OCI-LY3 (cell line): ENCODE results near the gene CYP2D6.
"Not testable (repeated sequence)": the region's sequence is repeated elsewhere in the genome, so short reads cannot be mapped to it uniquely, and the experiment has no call there.

Experiments used
- H2AFZ ChIP-seq: fragments of 200-600, 300-600 bp; shearing (Covaris generic); 2 replicates; pipeline ENCODE4 v1.6.0; 2014; ENCODE audit warnings: antibody characterized with exemption, low read depth, low read length
- H3K27ac ChIP-seq: fragments of 200-600, 300-600 bp; sonication (generic); 2 replicates; pipeline ENCODE4 v1.5.1; 2014; ENCODE audit warnings: mild to moderate bottlenecking, low read length, moderate library complexity, mixed read lengths
- H3K27me3 ChIP-seq: fragments of 200-600, 300-600 bp; sonication (generic); 2 replicates; pipeline ENCODE4 v1.6.1; 2014; ENCODE audit warnings: low read depth, low read length, mixed read lengths
- H3K36me3 ChIP-seq: fragments of 200-600, 300-600 bp; sonication (generic); replicated peaks from 2 replicates; pipeline ENCODE3; 2014; ENCODE audit warnings: low read depth, low read length, mixed read lengths
- H3K4me1 ChIP-seq: fragments of 300-600, 200-600 bp; sonication (generic); 2 replicates; pipeline ENCODE4 v1.6.1; 2014; ENCODE audit warnings: low read length, mixed read lengths
- H3K4me2 ChIP-seq: fragments of 200-600, 300-600 bp; sonication (generic); 2 replicates; pipeline ENCODE4 v1.6.1; 2014; ENCODE audit warnings: low read length, mixed read lengths
- H3K4me3 ChIP-seq: fragments of 300-600, 200-600 bp; sonication (generic); 2 replicates; pipeline ENCODE4 v1.5.1; 2014; ENCODE audit warnings: antibody characterized with exemption, mild to moderate bottlenecking, low read length, moderate library complexity
- H3K79me2 ChIP-seq: fragments of 300-600, 200-600 bp; shearing (Covaris generic); 2 replicates; pipeline ENCODE4 v1.6.1; 2014; ENCODE audit warnings: mild to moderate bottlenecking, low read length, mixed read lengths
- H3K9ac ChIP-seq: fragments of 300-600, 200-600 bp; shearing (Covaris generic); 2 replicates; pipeline ENCODE4 v1.6.0; 2014; ENCODE audit warnings: mild to moderate bottlenecking, low read length, moderate library complexity
- H3K9me3 ChIP-seq: fragments of 200-600, 300-600 bp; shearing (Covaris generic); 2 replicates; pipeline ENCODE4 v1.6.1; 2014; ENCODE audit warnings: low read length, mixed read lengths; ENCODE audit not compliant: insufficient read depth
- H4K20me1 ChIP-seq: fragments of 200-600, 300-600 bp; sonication (generic); 2 replicates; pipeline ENCODE4 v1.6.1; 2016; ENCODE audit warnings: low read length, mixed read lengths; ENCODE audit not compliant: insufficient read depth
- EZH2phosphoT487 ChIP-seq: fragments of 200-600 bp; shearing (Covaris generic); IDR thresholded peaks from 2 replicates; pipeline ENCODE4 v1.6.1; 2018; ENCODE audit warnings: antibody characterized with exemption, mixed run types, low read depth
- TF ChIP-seq, protein P1 (sequence below): fragments of 200-600, 300-600 bp; sonication (generic); IDR thresholded peaks from 2 replicates; pipeline ENCODE4 v1.5.1; 2014; ENCODE audit warnings: antibody characterized with exemption, low read length, low read depth

Gene CYP2D6

DNA sequence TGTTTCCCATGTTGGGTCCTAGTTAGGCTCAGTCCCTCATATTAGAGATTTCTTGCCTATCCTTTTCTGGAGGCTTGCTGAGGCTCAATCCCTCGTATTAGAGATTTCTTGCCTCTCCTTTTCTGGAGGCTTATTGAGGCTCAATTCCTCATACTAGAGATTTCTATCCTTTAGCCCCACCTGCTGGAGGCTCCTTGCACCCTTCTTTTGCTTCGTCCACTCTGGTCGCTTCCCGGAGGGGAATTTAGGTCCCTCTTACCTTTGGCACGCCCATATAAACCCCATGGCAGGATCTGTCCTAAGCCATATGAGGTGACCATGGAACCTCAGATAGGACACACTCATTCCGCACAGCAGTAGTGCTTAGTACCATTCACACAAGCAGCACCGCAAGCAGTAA, 15.9 kb downstream of the CYP2D6 start:
- H3K79me2 ChIP-seq = no peaks in the 10 kb centered on the region
- peaks cover 18% of the 10 kb centered on the region; the same call in 1 of the 2 replicates for H3K9me3 ChIP-seq
- no peak overlapping the region for H3K9ac ChIP-seq
- H2AFZ ChIP-seq = no peak overlapping the region
- H3K4me3 ChIP-seq = no peak overlapping the region
- no peak for TF ChIP-seq EZH2phosphoT487
- TF ChIP-seq, protein P1, sequence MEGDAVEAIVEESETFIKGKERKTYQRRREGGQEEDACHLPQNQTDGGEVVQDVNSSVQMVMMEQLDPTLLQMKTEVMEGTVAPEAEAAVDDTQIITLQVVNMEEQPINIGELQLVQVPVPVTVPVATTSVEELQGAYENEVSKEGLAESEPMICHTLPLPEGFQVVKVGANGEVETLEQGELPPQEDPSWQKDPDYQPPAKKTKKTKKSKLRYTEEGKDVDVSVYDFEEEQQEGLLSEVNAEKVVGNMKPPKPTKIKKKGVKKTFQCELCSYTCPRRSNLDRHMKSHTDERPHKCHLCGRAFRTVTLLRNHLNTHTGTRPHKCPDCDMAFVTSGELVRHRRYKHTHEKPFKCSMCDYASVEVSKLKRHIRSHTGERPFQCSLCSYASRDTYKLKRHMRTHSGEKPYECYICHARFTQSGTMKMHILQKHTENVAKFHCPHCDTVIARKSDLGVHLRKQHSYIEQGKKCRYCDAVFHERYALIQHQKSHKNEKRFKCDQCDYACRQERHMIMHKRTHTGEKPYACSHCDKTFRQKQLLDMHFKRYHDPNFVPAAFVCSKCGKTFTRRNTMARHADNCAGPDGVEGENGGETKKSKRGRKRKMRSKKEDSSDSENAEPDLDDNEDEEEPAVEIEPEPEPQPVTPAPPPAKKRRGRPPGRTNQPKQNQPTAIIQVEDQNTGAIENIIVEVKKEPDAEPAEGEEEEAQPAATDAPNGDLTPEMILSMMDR = peak; percentile 37
- no peaks in the 10 kb centered on the region for H4K20me1 ChIP-seq
- H3K4me2 ChIP-seq = no peak overlapping the region
- peaks cover 3% of the 10 kb centered on the region for H3K36me3 ChIP-seq
- no peaks in the 10 kb centered on the region for H3K27me3 ChIP-seq
- H3K4me1 ChIP-seq = no peaks in the 10 kb centered on the region
- H3K27ac ChIP-seq = no peak overlapping the region

DNA sequence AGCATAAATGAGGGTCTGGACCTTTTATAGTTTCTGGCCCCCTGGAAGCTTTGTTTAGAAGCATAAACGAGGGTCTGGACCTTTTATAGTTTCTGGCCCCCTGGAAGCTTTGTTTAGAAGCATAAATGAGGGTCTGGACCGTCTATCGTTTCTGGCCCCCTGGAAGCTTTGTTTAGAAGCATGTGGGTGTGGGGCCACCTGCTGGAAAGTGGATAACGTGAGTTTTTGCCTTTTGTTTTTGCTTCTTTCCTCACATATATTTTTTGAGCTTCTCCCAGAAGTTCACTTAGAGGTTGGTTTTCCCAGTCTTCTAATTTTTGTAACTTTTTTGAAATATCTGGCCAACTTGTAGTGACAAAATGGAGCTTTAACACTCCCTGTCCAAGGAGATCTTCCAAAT, 17.8 kb downstream of the CYP2D6 start:
- peaks cover 18% of the 10 kb centered on the region; the same call in 1 of the 2 replicates for H3K9me3 ChIP-seq
- TF ChIP-seq, protein P1 = peak; percentile 55
- not testable (repeated sequence) for H3K4me3 ChIP-seq, H2AFZ ChIP-seq, H4K20me1 ChIP-seq, H3K4me2 ChIP-seq, H3K27me3 ChIP-seq, H3K36me3 ChIP-seq, H3K9ac ChIP-seq, H3K27ac ChIP-seq, H3K79me2 ChIP-seq, H3K4me1 ChIP-seq

DNA sequence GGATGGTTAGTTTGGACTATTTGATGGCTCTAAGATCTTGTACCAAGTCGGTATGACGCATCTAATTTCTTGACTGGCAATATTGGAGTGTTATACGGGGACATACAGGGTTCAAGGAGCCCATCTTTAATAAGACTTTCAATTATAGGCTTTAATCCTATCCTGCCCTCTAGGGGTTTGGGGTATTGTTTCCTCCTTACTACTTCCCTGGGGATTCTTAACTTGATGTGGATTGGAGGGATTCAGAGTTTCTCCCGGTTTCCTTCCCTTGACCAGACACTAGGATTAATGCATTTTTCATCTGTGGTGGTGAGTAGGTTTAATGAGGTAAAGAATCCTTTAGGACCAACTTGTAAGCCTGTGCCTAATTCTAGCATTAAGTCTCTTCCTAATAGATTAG, 18.8 kb downstream of the CYP2D6 start:
- no peak for TF ChIP-seq EZH2phosphoT487
- TF ChIP-seq, protein P1 = no peak; the same call in 1 of the 2 replicates
- no peaks in the 10 kb centered on the region for H3K27me3 ChIP-seq
- H3K9ac ChIP-seq = no peak overlapping the region
- H3K4me2 ChIP-seq = no peak overlapping the region
- H3K36me3 ChIP-seq = peaks cover 3% of the 10 kb centered on the region
- no peak overlapping the region for H3K4me3 ChIP-seq
- H2AFZ ChIP-seq = no peak overlapping the region
- H3K9me3 ChIP-seq = peaks cover 18% of the 10 kb centered on the region; the same call in 1 of the 2 replicates
- no peaks in the 10 kb centered on the region for H4K20me1 ChIP-seq
- H3K79me2 ChIP-seq = no peaks in the 10 kb centered on the region
- no peak overlapping the region for H3K27ac ChIP-seq
- no peaks in the 10 kb centered on the region for H3K4me1 ChIP-seq

DNA sequence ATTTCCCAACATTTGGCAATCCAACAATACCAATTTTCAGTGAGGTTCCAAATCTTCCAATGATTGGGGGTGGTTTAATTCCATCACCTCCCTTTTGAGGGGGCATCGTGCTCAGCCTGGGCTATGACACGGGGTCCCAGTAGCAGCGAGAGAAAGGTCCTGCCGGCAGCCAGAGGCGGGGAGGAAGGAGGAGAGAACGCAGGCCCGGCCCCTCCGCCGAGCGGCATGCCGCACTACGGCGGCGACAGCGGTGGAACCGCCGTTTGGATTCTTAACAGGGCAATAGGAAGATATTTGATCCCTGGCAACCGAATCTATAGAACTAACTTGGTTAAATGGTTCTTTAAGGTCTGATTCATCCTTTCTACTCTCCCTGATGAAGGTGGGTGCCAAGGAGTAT, 21.8 kb downstream of the CYP2D6 start:
- Histone ChIP-seq H3K4me1 (no peaks in the 10 kb centered on the region), H3K27me3 (no peaks in the 10 kb centered on the region), H3K36me3 (peaks cover 6% of the 10 kb centered on the region), H3K4me2 (no peak overlapping the region), H3K9ac (no peak overlapping the region), H3K9me3 (peaks cover 22% of the 10 kb centered on the region), H3K4me3 (no peak overlapping the region), H3K79me2 (no peaks in the 10 kb centered on the region), H3K27ac (no peak overlapping the region), H4K20me1 (no peaks in the 10 kb centered on the region), H2AFZ (no peak overlapping the region)
- no peak for TF ChIP-seq EZH2phosphoT487
- TF ChIP-seq, protein P1 = no peak

DNA sequence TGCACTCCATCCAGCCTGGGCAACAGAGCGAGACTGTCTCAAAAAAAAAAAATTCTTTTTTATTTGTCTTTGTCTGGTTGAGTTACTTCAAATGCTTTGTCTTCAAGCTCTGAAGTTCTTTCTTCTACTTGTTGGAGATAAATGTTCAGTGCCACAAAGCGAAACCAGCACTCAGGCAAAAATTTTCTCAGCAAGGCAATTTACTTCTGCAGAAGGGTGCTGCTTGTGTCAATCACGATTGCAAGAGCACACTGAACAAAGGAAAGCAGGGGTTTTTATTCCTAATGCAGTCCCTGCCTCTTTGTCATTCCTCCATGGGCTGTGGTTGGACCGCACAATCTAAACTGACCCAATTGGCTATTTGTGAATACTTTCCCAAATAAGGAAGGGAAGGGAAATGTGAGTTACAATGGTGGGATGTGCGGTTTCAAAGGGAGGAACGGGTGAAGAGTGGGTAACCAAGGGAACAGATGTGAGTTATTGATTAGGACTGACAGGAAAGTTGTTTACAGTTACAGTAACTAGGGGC, 26.2 kb downstream of the CYP2D6 start:
- H2AFZ ChIP-seq, H3K27ac ChIP-seq, H3K4me2 ChIP-seq, H4K20me1 ChIP-seq, H3K4me3 ChIP-seq, H3K4me1 ChIP-seq, H3K9ac ChIP-seq, H3K79me2 ChIP-seq, H3K27me3 ChIP-seq: not testable (repeated sequence)
- Histone ChIP-seq H3K9me3 (peaks cover 37% of the 10 kb centered on the region), H3K36me3 (peaks cover 13% of the 10 kb centered on the region)
